Measurements from ENCODE around the gene SLC22A17. TPM values are rescaled to one million over a fixed set of nuclear protein-coding genes. Genes with fewer than 3 reads are reported as not detected.

The SLC22A17 gene
- polyA plus RNA-seq, 1 donor from 2014 or later: 182 TPM

GRCh38 chr14:23348297-23348655 is 4.4 kb downstream of the SLC22A17 start:
- Histone ChIP-seq H3K9me2 (ENCODE audit: insufficient read depth, low read length) (no peaks in the 10 kb centered on the region), H3K27ac (ENCODE audit: low read length) (no peak overlapping the region), H3K9me3 (ENCODE audit: low read length) (no peaks in the 10 kb centered on the region), H3K27me3 (ENCODE audit: insufficient read depth, low read depth, low read length) (no peaks in the 10 kb centered on the region), H2AFZ (ENCODE audit: low read depth, low read length) (no peak overlapping the region), H4K20me1 (ENCODE audit: insufficient read depth) (no peaks in the 10 kb centered on the region), H3K4me2 (ENCODE audit: low read length) (no peak overlapping the region), H3F3A (ENCODE audit: insufficient read depth, low read length, poor library complexity, severe bottlenecking) (no peaks in the 10 kb centered on the region), H3K36me3 (ENCODE audit: insufficient read depth, low read length) (no peaks in the 10 kb centered on the region), H3K4me3 (ENCODE audit: low read length) (no peak overlapping the region), H3K79me2 (replicated peaks; ENCODE audit: insufficient read depth, low read length) (no peaks in the 10 kb centered on the region), H3K9ac (ENCODE audit: low read length) (no peak overlapping the region)
- no peak for TF ChIP-seq RAD21 (conservative IDR thresholded peaks at IDR 0.05)
- TF ChIP-seq EZH2 (IDR thresholded peaks at IDR 0.05; ENCODE audit: borderline replicate concordance, insufficient read depth, low read length, poor library complexity, severe bottlenecking): no peak
- no peak for TF ChIP-seq MXI1 (conservative IDR thresholded peaks at IDR 0.05; ENCODE audit: poor library complexity, severe bottlenecking)
- no peak for TF ChIP-seq CTCF (IDR thresholded peaks at IDR 0.05; ENCODE audit: poor library complexity, severe bottlenecking)
- no peak for TF ChIP-seq SMC3 (conservative IDR thresholded peaks at IDR 0.05; ENCODE audit: poor library complexity)
- no peak for TF ChIP-seq EP300 (conservative IDR thresholded peaks at IDR 0.05; ENCODE audit: poor library complexity, severe bottlenecking)
- TF ChIP-seq TAF1 (IDR thresholded peaks at IDR 0.05; ENCODE audit: low read depth): no peak
- TF ChIP-seq REST (IDR thresholded peaks at IDR 0.05; ENCODE audit: borderline replicate concordance): no peak
- no peak for TF ChIP-seq POLR2AphosphoS5 (IDR thresholded peaks at IDR 0.05)

GRCh38 chr14:23347406-23348296 is 5.0 kb downstream of the SLC22A17 start:
- no peak for TF ChIP-seq MXI1 (conservative IDR thresholded peaks at IDR 0.05; ENCODE audit: poor library complexity, severe bottlenecking)
- no peak for TF ChIP-seq TAF1 (IDR thresholded peaks at IDR 0.05; ENCODE audit: low read depth)
- TF ChIP-seq REST (IDR thresholded peaks at IDR 0.05; ENCODE audit: borderline replicate concordance): no peak
- no peak for TF ChIP-seq EP300 (conservative IDR thresholded peaks at IDR 0.05; ENCODE audit: poor library complexity, severe bottlenecking)
- TF ChIP-seq CTCF (IDR thresholded peaks at IDR 0.05; ENCODE audit: poor library complexity, severe bottlenecking): no peak
- no peak for TF ChIP-seq SMC3 (conservative IDR thresholded peaks at IDR 0.05; ENCODE audit: poor library complexity)
- TF ChIP-seq RAD21 (conservative IDR thresholded peaks at IDR 0.05): no peak
- no peak for TF ChIP-seq POLR2AphosphoS5 (IDR thresholded peaks at IDR 0.05)
- TF ChIP-seq EZH2 (IDR thresholded peaks at IDR 0.05; ENCODE audit: borderline replicate concordance, insufficient read depth, low read length, poor library complexity, severe bottlenecking): no peak
- Histone ChIP-seq H3K27me3 (ENCODE audit: insufficient read depth, low read depth, low read length) (no peaks in the 10 kb centered on the region), H3K36me3 (ENCODE audit: insufficient read depth, low read length) (no peaks in the 10 kb centered on the region), H3K27ac (ENCODE audit: low read length) (no peak overlapping the region), H3K9me3 (ENCODE audit: low read length) (no peaks in the 10 kb centered on the region), H3K9ac (ENCODE audit: low read length) (no peak overlapping the region), H2AFZ (ENCODE audit: low read depth, low read length) (no peak overlapping the region), H3K79me2 (replicated peaks; ENCODE audit: insufficient read depth, low read length) (no peaks in the 10 kb centered on the region), H3F3A (ENCODE audit: insufficient read depth, low read length, poor library complexity, severe bottlenecking) (no peaks in the 10 kb centered on the region), H4K20me1 (ENCODE audit: insufficient read depth) (no peaks in the 10 kb centered on the region), H3K4me3 (ENCODE audit: low read length) (no peak overlapping the region), H3K4me2 (ENCODE audit: low read length) (no peak overlapping the region), H3K9me2 (ENCODE audit: insufficient read depth, low read length) (no peaks in the 10 kb centered on the region)
